Endometrial microvascular endothelial cells (primary cell): Measurements from ENCODE around the gene FGFRL1. TPM values are rescaled to one million over a fixed set of nuclear protein-coding genes. Genes with fewer than 3 reads are reported as not detected.

Source experiments
- in situ Hi-C: cut with HindIII; loops from 2 replicates; pipeline ENCODE4 v1.10.0; 2017; ENCODE audit warnings: low sequenced_read_pairs, low pct_unique_long_range_greater_than_20kb; ENCODE audit errors: inconsistent ontology term
- total RNA-seq: library from RNA; depleted of rRNA; stranded (reverse); fragments of >200 nt; gene quantifications from one replicate; pipeline ENCODE4 v1.2.3, GENCODE V29; 2015; ENCODE audit errors: inconsistent ontology term

Gene FGFRL1
- total RNA-seq, 1 donor from 2014 or later: 11.9 TPM

- in situ Hi-C loops: no loop called here
These were observed 45.9 kb downstream of the FGFRL1 start for GRCh38 chr4:1057403-1057745.

DNA sequence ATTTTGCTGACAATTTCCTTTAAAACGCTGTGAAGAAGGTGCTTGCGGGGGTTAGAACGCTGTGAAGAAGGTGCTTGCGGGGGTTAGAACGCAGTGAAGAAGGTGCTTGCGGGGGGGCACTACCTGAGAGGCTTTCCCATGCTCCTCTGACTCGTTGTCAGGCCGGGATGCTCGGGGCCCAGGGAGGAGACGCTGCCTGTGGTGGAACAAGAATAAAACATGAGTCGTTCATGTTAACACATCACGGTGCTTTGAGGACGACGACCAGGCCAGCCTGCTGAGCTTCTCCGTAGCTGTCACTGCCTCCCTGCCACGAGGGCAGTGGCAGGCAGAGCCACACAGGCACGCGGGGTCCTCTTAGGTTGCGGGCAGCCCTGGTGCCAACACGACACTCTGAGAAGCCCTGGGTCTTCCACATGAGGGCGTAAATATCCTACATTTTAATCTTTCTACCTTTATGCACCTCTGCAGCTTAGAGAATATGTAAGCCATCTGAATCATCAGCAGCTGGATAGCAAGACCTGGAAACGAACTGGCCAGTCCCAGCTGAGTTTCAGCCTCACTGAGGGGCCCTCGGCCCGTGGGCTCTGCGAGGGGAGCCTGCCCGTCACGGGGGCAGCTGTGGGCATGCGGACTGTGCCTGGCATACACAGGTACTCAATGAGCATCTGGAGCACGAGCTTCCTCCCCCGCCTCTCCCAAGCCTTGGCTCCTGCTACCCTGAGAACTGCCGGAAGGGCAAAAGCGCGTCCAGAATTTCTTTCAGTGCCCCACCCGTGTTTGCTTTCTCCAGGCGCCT is 47.0 kb downstream of the FGFRL1 start:
- in situ Hi-C loops: no loop called here

- in situ Hi-C loops: no loop called here
These were observed 47.7 kb downstream of the FGFRL1 start for GRCh38 chr4:1058997-1059665.

- in situ Hi-C loops: no loop called here
These were observed 48.7 kb downstream of the FGFRL1 start for GRCh38 chr4:1060121-1060520.

- in situ Hi-C loops: no loop called here
These were observed 49.2 kb downstream of the FGFRL1 start for GRCh38 chr4:1060621-1061020.

GRCh38 chr4:1061056-1061700 is 49.8 kb downstream of the FGFRL1 start:
- in situ Hi-C loops: no loop called here

DNA sequence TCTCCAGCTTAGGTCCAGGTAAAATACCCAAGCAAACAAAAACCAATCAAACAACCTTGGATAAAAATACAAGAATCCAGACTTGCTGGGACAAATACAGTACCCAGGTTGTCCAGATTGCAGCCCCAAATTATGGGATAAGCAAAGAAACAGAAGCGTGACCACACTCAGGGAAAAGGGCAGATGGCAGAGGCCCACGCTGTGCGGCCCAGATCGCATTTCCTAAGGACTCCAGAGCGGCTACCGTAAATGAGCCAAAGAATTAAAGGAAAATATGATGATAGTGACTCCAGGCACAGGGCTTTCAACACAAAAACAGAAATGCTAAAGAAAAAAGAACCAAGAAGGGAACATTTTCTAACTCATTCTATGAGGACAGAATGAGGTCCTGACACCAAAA is 50.3 kb downstream of the FGFRL1 start:
- in situ Hi-C loops: no loop called here

GRCh38 chr4:1062419-1062818 is 51.0 kb downstream of the FGFRL1 start:
- in situ Hi-C loops: no loop called here

DNA sequence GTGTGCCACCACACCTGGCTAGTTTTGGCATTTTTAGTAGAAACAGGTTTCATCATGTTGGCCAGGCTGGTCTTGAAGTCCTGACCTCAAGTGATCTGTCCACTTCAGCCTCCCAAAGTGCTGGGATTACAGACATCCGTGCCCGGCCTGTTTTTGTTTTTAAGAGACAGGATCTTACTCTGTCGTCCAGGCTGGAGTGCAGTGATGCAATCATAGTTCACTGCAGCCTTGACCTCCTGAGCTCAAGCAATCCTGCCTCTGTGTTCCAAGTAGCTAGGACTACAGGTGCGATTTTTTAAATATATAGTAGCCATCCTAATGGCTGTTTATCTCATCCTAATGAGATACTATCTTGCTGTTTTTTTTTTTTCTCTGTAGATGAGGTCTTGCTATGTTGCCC is 54.3 kb downstream of the FGFRL1 start:
- in situ Hi-C loops: no loop called here

GRCh38 chr4:1069394-1069793 is 58.0 kb downstream of the FGFRL1 start:
- in situ Hi-C loops: no loop called here

GRCh38 chr4:1072830-1073446 is 61.5 kb downstream of the FGFRL1 start:
- in situ Hi-C loops: no loop called here

DNA sequence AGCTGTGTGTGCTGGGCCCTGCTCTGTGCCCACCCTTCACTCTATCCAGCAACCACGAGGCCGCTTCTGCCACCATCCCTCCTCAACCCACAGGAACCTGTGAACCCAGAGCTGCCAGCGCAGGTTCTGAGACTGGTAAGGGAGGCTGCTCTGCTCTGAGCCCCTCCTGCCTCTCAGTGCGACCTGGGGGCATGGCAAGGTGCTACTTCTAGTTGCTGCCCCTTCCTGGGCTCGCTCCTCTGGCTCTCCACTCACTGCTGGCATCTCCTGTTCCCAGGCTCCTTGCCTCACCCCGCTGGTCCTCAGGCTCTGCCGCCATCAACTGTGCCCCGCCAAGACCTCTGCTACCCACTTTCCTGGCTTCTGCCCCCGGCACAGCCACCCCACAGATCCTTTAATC is 62.7 kb downstream of the FGFRL1 start:
- in situ Hi-C loops: no loop called here

- in situ Hi-C loops: no loop called here
These were observed 63.8 kb downstream of the FGFRL1 start for GRCh38 chr4:1075225-1075624.

DNA sequence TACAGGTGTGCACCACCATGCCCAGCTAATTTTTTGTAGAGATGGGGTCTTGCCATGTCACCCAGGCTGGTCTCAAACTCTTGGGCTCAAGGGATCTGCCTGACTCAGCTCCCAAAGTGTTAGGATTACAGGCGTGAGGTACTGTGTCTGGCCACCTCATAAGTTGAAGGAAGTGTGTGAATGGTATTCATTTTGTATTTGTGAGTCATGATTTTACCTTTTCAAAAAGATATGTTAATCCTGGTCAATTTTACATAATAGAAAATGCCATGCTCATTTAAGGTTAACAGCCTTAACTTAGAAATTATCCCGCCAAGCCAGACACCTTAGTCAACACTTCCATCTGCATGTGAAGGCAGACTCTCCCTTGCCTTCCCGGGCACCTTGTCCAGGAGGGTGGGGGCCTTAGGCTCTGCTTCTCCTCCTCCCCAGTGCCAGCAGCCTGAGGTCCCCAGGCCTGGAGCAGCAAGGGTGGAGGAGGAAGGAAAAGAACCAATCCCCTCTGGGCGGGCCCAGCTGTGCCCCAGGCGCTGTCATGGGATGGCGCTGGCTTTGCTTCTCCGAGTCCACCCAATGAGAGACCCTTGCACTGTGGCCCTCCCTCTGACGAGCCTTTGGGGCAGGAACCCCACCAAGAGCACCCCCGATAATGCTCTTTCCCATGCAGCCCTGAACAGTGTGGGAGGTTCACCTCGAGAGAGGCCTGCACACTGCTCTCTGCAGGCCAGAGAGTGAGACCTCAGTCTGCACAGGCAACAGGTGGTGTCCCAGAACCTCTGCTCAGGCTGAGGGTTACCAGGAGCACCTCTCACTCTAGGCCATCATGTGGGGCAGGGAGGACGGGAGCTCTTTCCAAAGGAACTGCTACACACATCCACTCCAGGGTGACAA is 64.6 kb downstream of the FGFRL1 start:
- in situ Hi-C loops: no loop called here

Other genes with a start within 250 kb of the FGFRL1 start
- not detected for gene CPLX1, start 185.5 kb upstream of the FGFRL1 start, total RNA-seq
- 79.9 TPM for gene GAK, start 79.3 kb upstream of the FGFRL1 start, total RNA-seq
- 16.3 TPM for gene TMEM175, start 79.2 kb upstream of the FGFRL1 start, total RNA-seq
- gene DGKQ, start 38.1 kb upstream of the FGFRL1 start, total RNA-seq: 17.3 TPM
- gene IDUA, start 24.6 kb upstream of the FGFRL1 start, total RNA-seq: 3.0 TPM
- not detected for gene SLC26A1, start 18.2 kb upstream of the FGFRL1 start, total RNA-seq
- 0.19 TPM for gene RNF212, start 101.9 kb downstream of the FGFRL1 start, total RNA-seq
- gene SPON2, start 161.0 kb downstream of the FGFRL1 start, total RNA-seq: 3.3 TPM
- gene CTBP1, start 237.5 kb downstream of the FGFRL1 start, total RNA-seq: 237 TPM